ENCODE results near the gene ADM2.

ADM2 gene

GRCh38 chr22:50444663-50445062 lies 36.7 kb upstream of the ADM2 start:
- CTCF ChIA-PET: no interaction called here
- no peak for DNase-seq (ENCODE audit: extremely low spot score)
- TF ChIP-seq FOXK2 (IDR thresholded peaks at IDR 0.05): no peak
- no peak for TF ChIP-seq FOXA1 (IDR thresholded peaks at IDR 0.05)
- TF ChIP-seq ZNF384 (IDR thresholded peaks at IDR 0.05): no peak
- TF ChIP-seq SP1 (IDR thresholded peaks at IDR 0.05): no peak
- no peak for TF ChIP-seq SUZ12 (IDR thresholded peaks at IDR 0.05)
- TF ChIP-seq CTBP1 (IDR thresholded peaks at IDR 0.05; ENCODE audit: borderline replicate concordance): no peak
- no peak for TF ChIP-seq NFRKB (IDR thresholded peaks at IDR 0.05)
- no peak for TF ChIP-seq TARDBP (IDR thresholded peaks at IDR 0.05)
- TF ChIP-seq LEF1 (IDR thresholded peaks at IDR 0.05; ENCODE audit: borderline replicate concordance): no peak
- TF ChIP-seq FOXM1 (IDR thresholded peaks at IDR 0.05; ENCODE audit: borderline replicate concordance): no peak
- no peak for TF ChIP-seq L3MBTL2 (conservative IDR thresholded peaks at IDR 0.05)
- POLR2A ChIA-PET: interaction anchor here (0.9 to 1.8 kb wide), 2 partner anchors 9 to 63 kb away, joined by 3 to 7 read pairs; partner anchors contain the start of genes LMF2 and NCAPH2

- no peak for DNase-seq (ENCODE audit: extremely low spot score)
- POLR2A ChIA-PET: interaction anchor here (1.8 kb wide), 1 partner anchor 10 kb away, joined by 7 read pairs; no protein-coding TSS in a partner anchor
- no peak for TF ChIP-seq LEF1 (IDR thresholded peaks at IDR 0.05; ENCODE audit: borderline replicate concordance)
- no peak for TF ChIP-seq SUZ12 (IDR thresholded peaks at IDR 0.05)
- TF ChIP-seq TARDBP (IDR thresholded peaks at IDR 0.05): no peak
- TF ChIP-seq L3MBTL2 (conservative IDR thresholded peaks at IDR 0.05): no peak
- no peak for TF ChIP-seq BHLHE40 (IDR thresholded peaks at IDR 0.05; ENCODE audit: borderline replicate concordance)
- TF ChIP-seq FOXM1 (IDR thresholded peaks at IDR 0.05; ENCODE audit: borderline replicate concordance): no peak
- TF ChIP-seq SP1 (IDR thresholded peaks at IDR 0.05): no peak
- no peak for TF ChIP-seq FOXK2 (IDR thresholded peaks at IDR 0.05)
- no peak for TF ChIP-seq PKNOX1 (IDR thresholded peaks at IDR 0.05)
- no peak for TF ChIP-seq ARNT (IDR thresholded peaks at IDR 0.05)
- TF ChIP-seq HDGF (IDR thresholded peaks at IDR 0.05; ENCODE audit: borderline replicate concordance): no peak
- TF ChIP-seq FOXA1 (IDR thresholded peaks at IDR 0.05): no peak
- CTCF ChIA-PET: no interaction called here
These were observed 36.1 kb upstream of the ADM2 start for GRCh38 chr22:50445071-50445879.

- ChIA-PET CTCF (no interaction called here), POLR2A (interaction anchor here (1.8 kb wide), 1 partner anchor 11 kb away, joined by 7 read pairs; no protein-coding TSS in a partner anchor)
- DNase-seq (ENCODE audit: extremely low spot score): no peak
- TF ChIP-seq L3MBTL2 (conservative IDR thresholded peaks at IDR 0.05): no peak
- TF ChIP-seq ELF4 (IDR thresholded peaks at IDR 0.05): no peak
- TF ChIP-seq FOXA1 (IDR thresholded peaks at IDR 0.05): no peak
- TF ChIP-seq BHLHE40 (IDR thresholded peaks at IDR 0.05; ENCODE audit: borderline replicate concordance): no peak
- TF ChIP-seq TARDBP (IDR thresholded peaks at IDR 0.05): no peak
- TF ChIP-seq NFRKB (IDR thresholded peaks at IDR 0.05): no peak
- TF ChIP-seq HDGF (IDR thresholded peaks at IDR 0.05; ENCODE audit: borderline replicate concordance): no peak
- TF ChIP-seq SP1 (IDR thresholded peaks at IDR 0.05): no peak
- no peak for TF ChIP-seq SUZ12 (IDR thresholded peaks at IDR 0.05)
- TF ChIP-seq ZNF384 (IDR thresholded peaks at IDR 0.05): no peak
- no peak for TF ChIP-seq CTBP1 (IDR thresholded peaks at IDR 0.05; ENCODE audit: borderline replicate concordance)
- TF ChIP-seq LEF1 (IDR thresholded peaks at IDR 0.05; ENCODE audit: borderline replicate concordance): no peak
These were observed 35.2 kb upstream of the ADM2 start for GRCh38 chr22:50445880-50446707.

- POLR2A ChIA-PET: no interaction called here
- TF ChIP-seq FOXM1 (IDR thresholded peaks at IDR 0.05; ENCODE audit: borderline replicate concordance): no peak
- no peak for TF ChIP-seq PKNOX1 (IDR thresholded peaks at IDR 0.05)
- TF ChIP-seq ARNT (IDR thresholded peaks at IDR 0.05): no peak
These were observed 34.4 kb upstream of the ADM2 start for GRCh38 chr22:50446708-50447575.

GRCh38 chr22:50447576-50448551 lies 33.5 kb upstream of the ADM2 start:
- ChIA-PET CTCF (no interaction called here), POLR2A (no interaction called here)
- TF ChIP-seq L3MBTL2 (conservative IDR thresholded peaks at IDR 0.05) (no peak), ZNF384 (IDR thresholded peaks at IDR 0.05) (no peak)
- no peak for DNase-seq (ENCODE audit: extremely low spot score)

More at GRCh38 chr22:50446708-50447575, 34.4 kb upstream of the ADM2 start:
- CTCF ChIA-PET: no interaction called here
- no peak for DNase-seq (ENCODE audit: extremely low spot score)

Measured in HEK293T (cell line).